Measurements from ENCODE around the gene UBQLN1.

DNA sequence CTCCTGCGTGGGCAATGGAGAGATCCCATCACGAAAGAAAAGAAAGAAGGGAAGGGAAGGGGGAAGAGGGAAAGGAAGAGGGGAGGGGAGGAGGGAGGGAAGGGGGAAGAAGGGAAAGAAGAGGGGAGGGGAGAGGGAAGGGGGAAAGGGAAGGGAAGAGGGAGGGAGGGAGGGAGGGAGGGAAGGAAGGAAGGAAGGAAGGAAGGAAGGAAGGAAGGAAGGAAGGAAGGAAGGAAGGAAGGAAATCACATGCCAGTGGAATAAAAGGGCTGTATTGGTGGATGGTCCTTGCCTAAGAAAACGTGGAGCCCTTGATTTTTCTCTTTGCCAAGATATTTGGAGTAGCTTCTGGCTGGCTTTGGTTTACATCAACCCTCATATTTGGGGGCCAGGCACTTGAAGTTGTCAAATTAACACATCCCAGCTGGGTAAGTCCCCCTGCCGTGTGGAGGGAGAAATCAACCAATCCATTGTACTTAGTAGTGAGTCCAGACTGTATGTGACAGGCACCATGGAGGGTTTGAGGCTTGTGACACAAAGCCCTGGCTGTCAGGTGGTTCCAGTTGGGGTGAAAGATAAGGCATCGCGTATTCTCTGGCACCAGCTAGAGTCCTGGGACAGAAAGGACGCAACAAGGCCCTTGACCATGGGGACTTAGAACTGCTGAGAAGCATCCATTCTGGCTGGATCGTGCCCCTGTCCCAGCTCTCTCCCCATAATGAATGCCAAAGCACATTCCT lies 61.1 kb downstream of the UBQLN1 start:
- TF ChIP-seq, protein P1, sequence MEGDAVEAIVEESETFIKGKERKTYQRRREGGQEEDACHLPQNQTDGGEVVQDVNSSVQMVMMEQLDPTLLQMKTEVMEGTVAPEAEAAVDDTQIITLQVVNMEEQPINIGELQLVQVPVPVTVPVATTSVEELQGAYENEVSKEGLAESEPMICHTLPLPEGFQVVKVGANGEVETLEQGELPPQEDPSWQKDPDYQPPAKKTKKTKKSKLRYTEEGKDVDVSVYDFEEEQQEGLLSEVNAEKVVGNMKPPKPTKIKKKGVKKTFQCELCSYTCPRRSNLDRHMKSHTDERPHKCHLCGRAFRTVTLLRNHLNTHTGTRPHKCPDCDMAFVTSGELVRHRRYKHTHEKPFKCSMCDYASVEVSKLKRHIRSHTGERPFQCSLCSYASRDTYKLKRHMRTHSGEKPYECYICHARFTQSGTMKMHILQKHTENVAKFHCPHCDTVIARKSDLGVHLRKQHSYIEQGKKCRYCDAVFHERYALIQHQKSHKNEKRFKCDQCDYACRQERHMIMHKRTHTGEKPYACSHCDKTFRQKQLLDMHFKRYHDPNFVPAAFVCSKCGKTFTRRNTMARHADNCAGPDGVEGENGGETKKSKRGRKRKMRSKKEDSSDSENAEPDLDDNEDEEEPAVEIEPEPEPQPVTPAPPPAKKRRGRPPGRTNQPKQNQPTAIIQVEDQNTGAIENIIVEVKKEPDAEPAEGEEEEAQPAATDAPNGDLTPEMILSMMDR (IDR thresholded peaks at IDR 0.05; ENCODE audit: low read length): no peak
- no peak for TF ChIP-seq EZH2 (IDR thresholded peaks at IDR 0.05; ENCODE audit: borderline replicate concordance, low read length)
